Stimulated activated CD4-positive, alpha-beta T cell treated with anti-CD3 and anti-CD28 coated beads, Interleukin-2, amount 100 ng/mL, for 4 hours (primary cell): ENCODE results near the gene SFT2D1.
"Not testable (repeated sequence)": the region's sequence is repeated elsewhere in the genome, so short reads cannot be mapped to it uniquely, and the experiment has no call there.

Experiments used
- DNase-seq: peaks from one replicate; pipeline ENCODE4 v3.0.0-alpha.2; 2020; ENCODE audit warnings: low read depth

Gene SFT2D1

GRCh38 chr6:166362427-166362826 lies 20.1 kb upstream of the SFT2D1 start:
- DNase-seq = not testable (repeated sequence)

- no peak for DNase-seq
These were observed 18.7 kb upstream of the SFT2D1 start for GRCh38 chr6:166361077-166361429.

GRCh38 chr6:166360243-166361076 lies 18.1 kb upstream of the SFT2D1 start:
- DNase-seq = no peak

- no peak for DNase-seq
These were observed 13.2 kb upstream of the SFT2D1 start for GRCh38 chr6:166355552-166355951.

- no peak for DNase-seq
These were observed 12.6 kb upstream of the SFT2D1 start for GRCh38 chr6:166354965-166355364.

GRCh38 chr6:166354143-166354542 lies 11.8 kb upstream of the SFT2D1 start:
- DNase-seq = no peak

GRCh38 chr6:166353507-166353906 lies 11.2 kb upstream of the SFT2D1 start:
- DNase-seq = no peak

GRCh38 chr6:166352923-166353322 lies 10.6 kb upstream of the SFT2D1 start:
- no peak for DNase-seq

- no peak for DNase-seq
These were observed 9.5 kb upstream of the SFT2D1 start for GRCh38 chr6:166351715-166352285.

- DNase-seq = no peak
These were observed 6.1 kb upstream of the SFT2D1 start for GRCh38 chr6:166348305-166348949.

GRCh38 chr6:166346965-166347364 lies 4.6 kb upstream of the SFT2D1 start:
- no peak for DNase-seq

- no peak for DNase-seq
These were observed 4.1 kb upstream of the SFT2D1 start for GRCh38 chr6:166346449-166346848.

- DNase-seq = not testable (repeated sequence)
These were observed 3.3 kb upstream of the SFT2D1 start for GRCh38 chr6:166345672-166346071.

GRCh38 chr6:166344921-166345320 lies 2.6 kb upstream of the SFT2D1 start:
- DNase-seq = not testable (repeated sequence)

GRCh38 chr6:166344240-166344639 lies 1.9 kb upstream of the SFT2D1 start:
- no peak for DNase-seq

- no peak for DNase-seq
These were observed 774 bp upstream of the SFT2D1 start for GRCh38 chr6:166343150-166343487.

- no peak for DNase-seq
These were observed 382 bp downstream of the SFT2D1 start for GRCh38 chr6:166341977-166342348.

GRCh38 chr6:166341464-166341863 lies 881 bp downstream of the SFT2D1 start:
- DNase-seq = no peak

- DNase-seq = no peak
These were observed 3.5 kb downstream of the SFT2D1 start for GRCh38 chr6:166338854-166339253.

GRCh38 chr6:166336847-166337246 lies 5.5 kb downstream of the SFT2D1 start:
- DNase-seq = no peak

GRCh38 chr6:166335378-166336302 lies 6.7 kb downstream of the SFT2D1 start:
- no peak for DNase-seq

GRCh38 chr6:166334878-166335277 lies 7.5 kb downstream of the SFT2D1 start:
- DNase-seq = no peak
